Progenitor cell of endocrine pancreas (in vitro differentiated cells): ENCODE results near the gene EMID1. TPM values are rescaled to one million over a fixed set of nuclear protein-coding genes. Genes with fewer than 3 reads are reported as not detected.

Experiments used
- DNase-seq: peaks from one replicate; pipeline ENCODE4 v3.0.0; 2021; ENCODE audit warnings: low spot score; ENCODE audit not compliant: unreplicated experiment
- H3K27ac Mint-ChIP-seq: 2 replicates; pipeline ENCODE4 v1.8.0; 2021; ENCODE audit warnings: mild to moderate bottlenecking, moderate library complexity, mixed read lengths
- H3K27me3 Mint-ChIP-seq: 2 replicates; pipeline ENCODE4 v1.8.0; 2021; ENCODE audit warnings: mixed read lengths
- H3K36me3 Mint-ChIP-seq: 2 replicates; pipeline ENCODE4 v1.8.0; 2022; ENCODE audit warnings: mixed read lengths; ENCODE audit not compliant: insufficient read depth
- H3K4me1 Mint-ChIP-seq: 2 replicates; pipeline ENCODE4 v1.8.0; 2021; ENCODE audit warnings: low read depth, mixed read lengths
- H3K4me3 Mint-ChIP-seq: 2 replicates; pipeline ENCODE4 v1.8.0; 2021; ENCODE audit warnings: low read depth, mild to moderate bottlenecking, moderate library complexity, mixed read lengths
- H3K9me3 Mint-ChIP-seq: 2 replicates; pipeline ENCODE4 v1.8.0; 2021; ENCODE audit warnings: low read depth, mixed read lengths
- CTCF ChIP-seq: fragments of 200-600 bp; sonication (generic); IDR thresholded peaks from one replicate; pipeline ENCODE4 v1.5.0; 2021; ENCODE audit warnings: antibody characterized with exemption, mild to moderate bottlenecking; ENCODE audit not compliant: unreplicated experiment
- total RNA-seq: library from RNA; stranded (reverse); gene quantifications from 2 replicates; pipeline ENCODE4 v1.2.1, GENCODE V29; 2021

Gene EMID1
- total RNA-seq, 1 donor from 2014 or later, result 18.9 TPM

GRCh38 chr22:29253561-29254285 lies 48.0 kb downstream of the EMID1 start:
- Mint-ChIP-seq H3K4me3 (no peak overlapping the region), H3K27ac (no peak overlapping the region), H3K27me3 (no peaks in the 10 kb centered on the region), H3K36me3 (no peaks in the 10 kb centered on the region), H3K9me3 (no peaks in the 10 kb centered on the region), H3K4me1 (no peaks in the 10 kb centered on the region)
- TF ChIP-seq CTCF, result no peak
- DNase-seq, result no peak

GRCh38 chr22:29254286-29254660 lies 48.6 kb downstream of the EMID1 start:
- no peak for TF ChIP-seq CTCF
- Mint-ChIP-seq H3K27me3 (no peaks in the 10 kb centered on the region), H3K36me3 (no peaks in the 10 kb centered on the region), H3K9me3 (no peaks in the 10 kb centered on the region), H3K4me1 (no peaks in the 10 kb centered on the region), H3K4me3 (no peak overlapping the region), H3K27ac (no peak overlapping the region)
- no peak for DNase-seq

- H3K4me1 Mint-ChIP-seq, result no peaks in the 10 kb centered on the region
- H3K4me3 Mint-ChIP-seq, result no peak overlapping the region
- no peaks in the 10 kb centered on the region for H3K27me3 Mint-ChIP-seq
- H3K27ac Mint-ChIP-seq, result no peak overlapping the region
- no peaks in the 10 kb centered on the region for H3K9me3 Mint-ChIP-seq
- no peaks in the 10 kb centered on the region for H3K36me3 Mint-ChIP-seq
- DNase-seq, result no peak
- TF ChIP-seq CTCF, result no peak
Measured at GRCh38 chr22:29255064-29255621, 49.4 kb downstream of the EMID1 start.

GRCh38 chr22:29256606-29257325 lies 51.1 kb downstream of the EMID1 start:
- Mint-ChIP-seq H3K9me3 (no peaks in the 10 kb centered on the region), H3K4me3 (no peak overlapping the region), H3K4me1 (no peaks in the 10 kb centered on the region), H3K27me3 (no peaks in the 10 kb centered on the region), H3K36me3 (no peaks in the 10 kb centered on the region), H3K27ac (no peak overlapping the region)
- DNase-seq, result no peak
- no peak for TF ChIP-seq CTCF

GRCh38 chr22:29257751-29258181 lies 52.1 kb downstream of the EMID1 start:
- Mint-ChIP-seq H3K4me3 (no peak overlapping the region), H3K27ac (no peak overlapping the region)

More at GRCh38 chr22:29257751-29258181, 52.1 kb downstream of the EMID1 start:
- TF ChIP-seq CTCF, result no peak
- H3K27me3 Mint-ChIP-seq, result no peaks in the 10 kb centered on the region
- peaks cover 2% of the 10 kb centered on the region for H3K36me3 Mint-ChIP-seq
- no peak for DNase-seq
- no peaks in the 10 kb centered on the region for H3K4me1 Mint-ChIP-seq
- no peaks in the 10 kb centered on the region for H3K9me3 Mint-ChIP-seq
